NB4 (cell line): ENCODE data around the gene RSPO3.

Experiments used
- CTCF ChIP-seq: IDR thresholded peaks from one replicate; pipeline ENCODE4 v1.5.1; 2012; ENCODE audit warnings: low read depth, low read length
- MAX ChIP-seq: IDR thresholded peaks from 2 replicates; pipeline ENCODE4 v1.6.1; 2011; ENCODE audit warnings: low read depth, low read length
- POLR2A ChIP-seq: IDR thresholded peaks from 2 replicates; pipeline ENCODE4 v1.6.1; 2011; ENCODE audit warnings: mild to moderate bottlenecking; ENCODE audit not compliant: insufficient read length; ENCODE audit errors: extremely low read depth

- TF ChIP-seq CTCF (no peak), POLR2A (no peak), MAX (peak; percentile 57)
Measured at GRCh38 chr6:127121637-127121960, 3.1 kb downstream of the RSPO3 start.
